22Rv1 (cell line): ENCODE data around the gene C6orf136.

Source experiments
- H3K27ac ChIP-seq: fragments of 450-650 bp; 2 replicates; pipeline ENCODE4 v1.5.1; 2017
- CTCF ChIP-seq: fragments of 450-650 bp; IDR thresholded peaks from 2 replicates; pipeline ENCODE4 v1.5.1; 2017; ENCODE audit warnings: mild to moderate bottlenecking
- ZFX ChIP-seq: fragments of 450-650 bp; IDR thresholded peaks from 2 replicates; pipeline ENCODE4 v1.6.1; 2017; ENCODE audit warnings: antibody characterized with exemption, borderline replicate concordance

C6orf136 gene

GRCh38 chr6:30640481-30640880 is 6.5 kb upstream of the C6orf136 start:
- TF ChIP-seq ZFX (no peak), CTCF (no peak)
- H3K27ac ChIP-seq: no peak overlapping the region

- TF ChIP-seq CTCF (no peak), ZFX (no peak)
- H3K27ac ChIP-seq: no peak overlapping the region
Observed at GRCh38 chr6:30641048-30641447, 5.9 kb upstream of the C6orf136 start.

GRCh38 chr6:30643656-30644055 is 3.3 kb upstream of the C6orf136 start:
- TF ChIP-seq CTCF (no peak), ZFX (no peak)

GRCh38 chr6:30644769-30645168 is 2.2 kb upstream of the C6orf136 start:
- no peak for TF ChIP-seq ZFX
- H3K27ac ChIP-seq: no peak overlapping the region

More at GRCh38 chr6:30643656-30644055, 3.3 kb upstream of the C6orf136 start:
- no peak overlapping the region; the same call in 1 of the 2 replicates for H3K27ac ChIP-seq

DNA sequence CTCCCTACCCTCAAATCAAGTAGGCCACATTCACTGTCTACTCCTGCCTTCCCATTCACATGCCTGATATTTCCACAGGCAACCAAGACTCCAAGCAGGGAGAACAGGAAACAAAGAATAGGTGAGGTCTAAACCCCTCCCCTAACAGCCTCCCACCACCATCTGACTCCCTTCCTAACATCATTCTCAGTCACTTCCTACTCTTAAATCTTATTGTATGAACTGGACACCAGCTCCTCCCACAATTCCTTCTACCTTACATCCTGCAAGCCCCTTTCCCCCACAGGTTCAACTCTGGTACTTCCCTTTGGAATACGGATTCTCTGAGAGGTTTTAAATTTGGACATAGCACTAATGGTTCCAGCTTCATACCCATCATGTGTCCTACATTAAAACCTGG is 944 bp upstream of the C6orf136 start:
- TF ChIP-seq ZFX (no peak), CTCF (no peak)
- peak overlapping the region; percentile 91 for H3K27ac ChIP-seq

- TF ChIP-seq ZFX: no peak
- TF ChIP-seq CTCF: no peak
- peak overlapping the region; percentile 91 for H3K27ac ChIP-seq
Observed at GRCh38 chr6:30647242-30648116, 546 bp downstream of the C6orf136 start.

DNA sequence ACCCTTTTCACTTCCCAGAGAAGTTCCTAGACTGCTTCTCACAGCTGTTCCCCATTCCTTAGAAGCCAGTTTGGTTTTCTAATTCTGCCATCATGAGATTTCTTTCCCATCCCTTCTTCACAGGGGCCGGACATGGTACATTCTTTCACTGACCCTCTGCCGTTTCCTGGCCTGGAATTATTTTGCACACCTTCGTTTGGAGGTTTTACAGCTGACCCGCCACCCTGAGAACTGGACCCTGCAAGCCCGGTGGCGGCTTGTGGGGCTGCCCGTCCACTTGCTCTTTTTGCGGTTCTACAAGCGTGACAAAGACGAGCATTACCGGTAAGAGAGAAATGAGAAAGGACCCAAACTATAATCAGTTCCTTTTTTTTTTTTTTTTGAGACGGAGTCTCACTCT is 4.2 kb downstream of the C6orf136 start:
- peak overlapping the region; percentile 13; the same call in 1 of the 2 replicates for H3K27ac ChIP-seq
- TF ChIP-seq CTCF (no peak), ZFX (no peak)
